PC-9 (cell line): Measurements from ENCODE around the gene CCKAR. TPM values are rescaled to one million over a fixed set of nuclear protein-coding genes. Genes with fewer than 3 reads are reported as not detected.

Experiments used
- Bru-seq: library from RNA; stranded (reverse); fragments of 400-500 nt; gene quantifications from one replicate; lab custom pipeline; 2021; lab: Mats Ljungman, UMichigan
- BruChase-seq, 2 experiments: library from RNA; stranded (reverse); fragments of 400-500 nt; gene quantifications; one replicate each; lab custom pipeline; 2021; lab: Mats Ljungman, UMichigan
- BruUV-seq: library from RNA; stranded (reverse); fragments of 400-500 nt; replicated peaks from 2 replicates; lab custom pipeline; 2021; lab: Mats Ljungman, UMichigan
- CTCF ChIA-PET: fragments of 300-600 bp; sonication (Branson Sonifier 250); formaldehyde crosslinking; loops from one replicate; lab custom pipeline; 2022; ENCODE audit warnings: antibody characterized with exemption; lab: Charles Lee
- POLR2A ChIA-PET: fragments of 300-600 bp; sonication (Branson Sonifier 250); formaldehyde crosslinking; loops from one replicate; lab custom pipeline; 2022; ENCODE audit warnings: antibody characterized with exemption; ENCODE audit not compliant: unreplicated experiment; lab: Charles Lee
- DNase-seq, 2 experiments: peaks; one replicate each; pipeline versions ENCODE4 v3.0.0 to v3.0.0-alpha.2; 2015 to 2022; ENCODE audit warnings: mixed read lengths in 1 of 2
- H2AFZ ChIP-seq: fragments of 200-600 bp; sonication (generic); 2 replicates; pipeline ENCODE4 v1.8.1; 2017; ENCODE audit warnings: antibody characterized with exemption
- H3F3A ChIP-seq: fragments of 200-600 bp; sonication (generic); 2 replicates; pipeline ENCODE4 v1.8.1; 2017; ENCODE audit warnings: antibody characterized with exemption, mild to moderate bottlenecking, low read depth; ENCODE audit not compliant: insufficient read depth
- H3K27ac ChIP-seq: fragments of 200-600 bp; sonication (generic); 2 replicates; pipeline ENCODE4 v1.6.1; 2016; ENCODE audit warnings: mixed run types
- H3K27me3 ChIP-seq: fragments of 200-600 bp; sonication (generic); 2 replicates; pipeline ENCODE4 v1.6.1; 2016; ENCODE audit warnings: low read depth, mixed run types; ENCODE audit not compliant: insufficient read depth
- H3K36me3 ChIP-seq: fragments of 200-600 bp; sonication (generic); 2 replicates; pipeline ENCODE4 v1.6.1; 2016; ENCODE audit warnings: low read depth, mixed run types
- H3K4me1 ChIP-seq: fragments of 200-600 bp; sonication (generic); replicated peaks from 2 replicates; pipeline ENCODE4 v1.6.1; 2016; ENCODE audit warnings: mixed run types; ENCODE audit not compliant: insufficient read depth
- H3K4me2 ChIP-seq: fragments of 200-600 bp; sonication (generic); 2 replicates; pipeline ENCODE4 v1.6.1; 2017; ENCODE audit warnings: mixed run types
- H3K4me3 ChIP-seq: fragments of 200-600 bp; sonication (generic); 2 replicates; pipeline ENCODE4 v1.6.1; 2016; ENCODE audit warnings: mixed run types
- H3K79me2 ChIP-seq: fragments of 200-600 bp; sonication (generic); 2 replicates; pipeline ENCODE4 v1.6.1; 2017; ENCODE audit warnings: low read depth, mixed run types
- H3K9me2 ChIP-seq: fragments of 200-600 bp; sonication (generic); 2 replicates; pipeline ENCODE4 v1.8.1; 2017; ENCODE audit warnings: mild to moderate bottlenecking; ENCODE audit not compliant: insufficient read depth
- H3K9me3 ChIP-seq: fragments of 200-600 bp; sonication (generic); 2 replicates; pipeline ENCODE4 v1.8.1; 2016; ENCODE audit warnings: low read depth; ENCODE audit not compliant: insufficient read depth
- H4K20me1 ChIP-seq: fragments of 200-600 bp; sonication (generic); 2 replicates; pipeline ENCODE4 v1.8.1; 2017; ENCODE audit not compliant: insufficient read depth
- EZH2 ChIP-seq: fragments of 200-600 bp; sonication (generic); IDR thresholded peaks from 2 replicates; pipeline ENCODE4 v1.8.0; 2017; ENCODE audit warnings: antibody characterized with exemption, low read depth
- intact Hi-C: fragments of 100-400 bp; cut with micrococcal nuclease; formaldehyde crosslinking; loops from one replicate; pipeline ENCODE4 v1.10.0; 2022; ENCODE audit not compliant: unreplicated experiment
- long read RNA-seq: library from polyadenylated mRNA; stranded (forward); transcript quantifications from one replicate; pipeline ENCODE4 v2.0.0, GENCODE V29; 2022
- total RNA-seq: library from RNA; stranded (reverse); gene quantifications from 2 replicates; pipeline ENCODE4 v1.2.3, GENCODE V29; 2021
- TF ChIP-seq, protein P1 (sequence below): fragments of 200-600 bp; sonication (generic); conservative IDR thresholded peaks from 2 replicates; pipeline ENCODE4 v1.6.1; 2017; ENCODE audit warnings: mixed run types, antibody characterized with exemption, mild to moderate bottlenecking, moderate library complexity

Gene CCKAR, protein sequence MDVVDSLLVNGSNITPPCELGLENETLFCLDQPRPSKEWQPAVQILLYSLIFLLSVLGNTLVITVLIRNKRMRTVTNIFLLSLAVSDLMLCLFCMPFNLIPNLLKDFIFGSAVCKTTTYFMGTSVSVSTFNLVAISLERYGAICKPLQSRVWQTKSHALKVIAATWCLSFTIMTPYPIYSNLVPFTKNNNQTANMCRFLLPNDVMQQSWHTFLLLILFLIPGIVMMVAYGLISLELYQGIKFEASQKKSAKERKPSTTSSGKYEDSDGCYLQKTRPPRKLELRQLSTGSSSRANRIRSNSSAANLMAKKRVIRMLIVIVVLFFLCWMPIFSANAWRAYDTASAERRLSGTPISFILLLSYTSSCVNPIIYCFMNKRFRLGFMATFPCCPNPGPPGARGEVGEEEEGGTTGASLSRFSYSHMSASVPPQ
- total RNA-seq, result not detected in 2 replicates
- Bru-seq, nascent RNA, result not detected
- not detected for BruChase-seq, experiment 1, labeled RNA remaining after a 2-hour chase
- not detected for BruChase-seq, experiment 2, labeled RNA remaining after a 6-hour chase
- long read RNA-seq, result 0 reads

DNA sequence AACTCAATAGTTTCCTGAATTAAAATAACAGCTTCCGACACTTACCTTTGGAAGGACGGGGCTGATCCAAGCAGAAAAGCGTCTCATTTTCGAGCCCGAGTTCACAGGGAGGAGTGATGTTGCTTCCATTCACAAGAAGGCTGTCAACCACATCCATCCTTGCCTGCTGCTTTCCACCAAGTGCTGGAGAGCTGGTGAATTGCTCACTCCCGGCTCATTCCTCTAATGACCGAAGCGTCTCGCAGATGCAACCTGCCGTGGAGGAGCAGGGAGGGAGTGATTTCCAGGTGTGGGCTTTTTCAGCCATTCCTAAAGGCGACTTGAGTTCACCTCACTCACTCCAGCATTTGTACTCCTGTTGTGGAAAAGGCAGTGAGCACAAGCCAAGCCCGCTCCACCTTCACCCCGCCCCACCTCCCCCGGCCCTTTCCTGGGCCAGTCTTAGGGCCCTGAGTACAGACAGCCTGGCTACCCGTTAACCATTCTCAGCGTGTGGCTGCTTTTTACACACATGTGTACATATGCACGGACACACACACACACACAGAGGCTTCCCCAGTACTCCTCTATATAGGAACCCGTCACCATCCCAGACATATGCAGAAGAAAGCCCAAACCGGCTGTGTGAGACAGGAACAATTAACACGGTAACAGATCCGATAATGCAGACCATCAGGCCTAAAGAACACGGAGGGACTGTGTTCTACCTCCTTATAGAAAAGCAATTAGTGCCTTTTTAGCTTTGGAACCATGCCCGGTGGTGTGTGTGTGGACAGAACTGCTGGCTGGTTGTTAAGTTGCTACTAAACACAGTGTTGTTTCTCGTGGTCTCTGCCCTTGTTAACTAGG lies at the start of gene CCKAR:
Gene CCKAR, minus strand, starts transcription at position 374 of the 849 bp plus-strand sequence. Its CDS starts 217 bp downstream, at position 157.
- no TSS peak for BruUV-seq
- POLR2A ChIA-PET, result no interaction called here

DNA sequence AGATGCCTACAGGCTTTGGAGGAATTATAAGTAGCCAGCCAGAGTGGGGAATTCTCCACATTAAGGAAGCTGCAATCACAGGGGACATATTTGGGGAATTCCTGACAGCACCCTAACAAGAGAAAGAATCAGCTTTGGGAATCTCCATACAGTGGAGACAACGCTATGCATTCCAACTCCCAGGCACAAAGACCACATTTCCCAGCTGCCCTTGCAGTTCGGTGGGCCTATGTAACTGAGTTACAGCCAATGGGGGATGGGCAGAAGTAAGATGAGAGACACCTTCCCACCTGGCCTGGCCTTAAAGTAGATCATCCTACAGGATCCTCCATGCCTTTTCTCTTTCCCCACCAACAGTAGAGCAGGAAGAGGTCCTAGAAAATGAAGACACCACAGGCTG lies 43.4 kb upstream of the CCKAR start:
- intact Hi-C loops, result no loop called here
- POLR2A ChIA-PET, result no interaction called here
- no peaks in the 10 kb centered on the region for H4K20me1 ChIP-seq
- no peaks in the 10 kb centered on the region for H3K79me2 ChIP-seq
- no peaks in the 10 kb centered on the region for H3K36me3 ChIP-seq
- no peak for DNase-seq
- no peak overlapping the region for H3K27ac ChIP-seq
- H3K9me3 ChIP-seq, result no peaks in the 10 kb centered on the region
- no peak overlapping the region for H3K4me2 ChIP-seq
- H3K4me1 ChIP-seq, result no peaks in the 10 kb centered on the region
- no peaks in the 10 kb centered on the region for H3K27me3 ChIP-seq
- CTCF ChIA-PET, result no interaction called here
- no peak overlapping the region for H2AFZ ChIP-seq
- no peaks in the 10 kb centered on the region for H3F3A ChIP-seq
- no peaks in the 10 kb centered on the region for H3K9me2 ChIP-seq
- TF ChIP-seq, protein P1, sequence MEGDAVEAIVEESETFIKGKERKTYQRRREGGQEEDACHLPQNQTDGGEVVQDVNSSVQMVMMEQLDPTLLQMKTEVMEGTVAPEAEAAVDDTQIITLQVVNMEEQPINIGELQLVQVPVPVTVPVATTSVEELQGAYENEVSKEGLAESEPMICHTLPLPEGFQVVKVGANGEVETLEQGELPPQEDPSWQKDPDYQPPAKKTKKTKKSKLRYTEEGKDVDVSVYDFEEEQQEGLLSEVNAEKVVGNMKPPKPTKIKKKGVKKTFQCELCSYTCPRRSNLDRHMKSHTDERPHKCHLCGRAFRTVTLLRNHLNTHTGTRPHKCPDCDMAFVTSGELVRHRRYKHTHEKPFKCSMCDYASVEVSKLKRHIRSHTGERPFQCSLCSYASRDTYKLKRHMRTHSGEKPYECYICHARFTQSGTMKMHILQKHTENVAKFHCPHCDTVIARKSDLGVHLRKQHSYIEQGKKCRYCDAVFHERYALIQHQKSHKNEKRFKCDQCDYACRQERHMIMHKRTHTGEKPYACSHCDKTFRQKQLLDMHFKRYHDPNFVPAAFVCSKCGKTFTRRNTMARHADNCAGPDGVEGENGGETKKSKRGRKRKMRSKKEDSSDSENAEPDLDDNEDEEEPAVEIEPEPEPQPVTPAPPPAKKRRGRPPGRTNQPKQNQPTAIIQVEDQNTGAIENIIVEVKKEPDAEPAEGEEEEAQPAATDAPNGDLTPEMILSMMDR, result no peak
- TF ChIP-seq EZH2, result no peak
- H3K4me3 ChIP-seq, result no peak overlapping the region
- no TSS peak for BruUV-seq

More for the DNA sequence above, at the start of gene CCKAR:
- H3K79me2 ChIP-seq, result no peaks in the 10 kb centered on the region
- no peaks in the 10 kb centered on the region for H3K9me3 ChIP-seq
- H3K36me3 ChIP-seq, result no peaks in the 10 kb centered on the region
- no peak within 1 kb of the TSS for H3K27ac ChIP-seq
- no peaks in the 10 kb centered on the region for H3K9me2 ChIP-seq
- no peaks in the 10 kb centered on the region for H3F3A ChIP-seq
- CTCF ChIA-PET, result no interaction called here
- no peak for DNase-seq
- no peak within 1 kb of the TSS for H3K4me2 ChIP-seq
- no peaks in the 10 kb centered on the region for H3K4me1 ChIP-seq
- intact Hi-C loops, result no loop called here
- H4K20me1 ChIP-seq, result no peaks in the 10 kb centered on the region
- no peak within 1 kb of the TSS for H2AFZ ChIP-seq
- TF ChIP-seq EZH2, result no peak
- TF ChIP-seq, protein P1, result no peak
- H3K27me3 ChIP-seq, result peaks cover 30% of the 10 kb centered on the region
- H3K4me3 ChIP-seq, result no peak within 1 kb of the TSS

DNA sequence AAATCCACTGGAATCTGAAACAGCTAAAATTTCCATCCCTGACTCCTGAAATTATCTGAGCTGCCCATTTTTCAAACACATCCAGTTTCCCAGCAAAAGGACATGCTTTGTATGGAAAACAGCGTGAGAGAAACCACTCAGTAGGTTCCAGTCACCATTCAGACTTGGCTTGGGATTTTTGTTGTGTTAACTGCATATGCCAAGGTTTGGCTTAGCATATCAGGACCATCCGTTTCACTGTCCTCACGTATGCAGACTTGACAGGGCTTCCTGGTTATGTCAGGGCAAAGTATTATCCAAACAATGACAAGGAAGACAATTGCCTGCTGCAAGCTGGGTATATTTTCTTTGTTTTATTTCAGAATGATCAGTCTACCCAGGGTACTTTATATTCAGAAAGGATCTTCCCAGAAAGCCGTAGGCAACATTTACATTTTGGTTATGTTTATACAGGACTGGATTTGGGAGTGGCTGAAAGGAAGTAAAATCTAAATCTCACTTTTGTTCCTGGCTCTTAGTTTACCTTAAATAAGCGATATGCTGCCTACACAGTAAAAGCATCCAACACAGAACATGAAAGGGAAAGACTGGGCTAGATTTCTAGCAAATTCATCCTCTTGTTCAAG lies 41.3 kb upstream of the CCKAR start:
- Histone ChIP-seq H3F3A (no peaks in the 10 kb centered on the region), H3K4me3 (no peak overlapping the region), H3K27me3 (no peaks in the 10 kb centered on the region), H3K4me2 (no peak overlapping the region), H4K20me1 (no peaks in the 10 kb centered on the region), H3K27ac (no peak overlapping the region), H3K9me2 (no peaks in the 10 kb centered on the region), H3K9me3 (no peaks in the 10 kb centered on the region), H3K36me3 (no peaks in the 10 kb centered on the region), H2AFZ (no peak overlapping the region), H3K4me1 (no peaks in the 10 kb centered on the region), H3K79me2 (no peaks in the 10 kb centered on the region)
- BruUV-seq, result no TSS peak
- ChIA-PET POLR2A (no interaction called here), CTCF (no interaction called here)
- TF ChIP-seq EZH2, result no peak
- TF ChIP-seq, protein P1, result no peak
- no peak for DNase-seq
- intact Hi-C loops, result no loop called here
